HG03558 (cell line): ENCODE results near the gene ALOX15.
"Not testable (repeated sequence)": the region's sequence is repeated elsewhere in the genome, so short reads cannot be mapped to it uniquely, and the experiment has no call there.

ENCODE experiments used
- ATAC-seq: cut with Tn5 transposase; IDR thresholded peaks from one replicate; pipeline ENCODE4 v1.9.1; 2021; ENCODE audit warnings: moderate number of reproducible peaks; ENCODE audit not compliant: unreplicated experiment; ENCODE audit errors: extremely low read depth

ALOX15 gene

GRCh38 chr17:4655933-4656332 is 14.5 kb upstream of the ALOX15 start:
- not testable (repeated sequence) for ATAC-seq

- ATAC-seq = no peak
Observed at GRCh38 chr17:4652997-4653396, 11.5 kb upstream of the ALOX15 start.

GRCh38 chr17:4648741-4649140 is 7.3 kb upstream of the ALOX15 start:
- no peak for ATAC-seq

- ATAC-seq = no peak
Observed at GRCh38 chr17:4645642-4646041, 4.2 kb upstream of the ALOX15 start.

GRCh38 chr17:4643676-4644075 is 2.2 kb upstream of the ALOX15 start:
- no peak for ATAC-seq

GRCh38 chr17:4642286-4642685 is 808 bp upstream of the ALOX15 start:
- no peak for ATAC-seq

GRCh38 chr17:4640569-4641188 is 799 bp downstream of the ALOX15 start:
- not testable (repeated sequence) for ATAC-seq

- not testable (repeated sequence) for ATAC-seq
Observed at GRCh38 chr17:4639301-4640059, 2.0 kb downstream of the ALOX15 start.

GRCh38 chr17:4638766-4639165 is 2.7 kb downstream of the ALOX15 start:
- not testable (repeated sequence) for ATAC-seq

- ATAC-seq = no peak
Observed at GRCh38 chr17:4636474-4637100, 4.9 kb downstream of the ALOX15 start.

- ATAC-seq = no peak
Observed at GRCh38 chr17:4635823-4636375, 5.6 kb downstream of the ALOX15 start.

GRCh38 chr17:4634976-4635375 is 6.5 kb downstream of the ALOX15 start:
- no peak for ATAC-seq

- no peak for ATAC-seq
Observed at GRCh38 chr17:4633643-4634042, 7.8 kb downstream of the ALOX15 start.

GRCh38 chr17:4632581-4632920 is 8.9 kb downstream of the ALOX15 start:
- ATAC-seq = no peak

GRCh38 chr17:4631836-4632580 is 9.5 kb downstream of the ALOX15 start:
- ATAC-seq = no peak

- no peak for ATAC-seq
Observed at GRCh38 chr17:4631431-4631830, 10.0 kb downstream of the ALOX15 start.

- no peak for ATAC-seq
Observed at GRCh38 chr17:4626734-4627256, 14.7 kb downstream of the ALOX15 start.

- ATAC-seq = no peak
Observed at GRCh38 chr17:4625181-4625617, 16.3 kb downstream of the ALOX15 start.

GRCh38 chr17:4624451-4624911 is 17.0 kb downstream of the ALOX15 start:
- not testable (repeated sequence) for ATAC-seq

GRCh38 chr17:4623249-4623648 is 18.2 kb downstream of the ALOX15 start:
- no peak for ATAC-seq
